ENCODE data around the gene PRR5. TPM values are rescaled to one million over a fixed set of nuclear protein-coding genes. Genes with fewer than 3 reads are reported as not detected.

PRR5 gene
- total RNA-seq, 2 experiments from 2014 or later = 22.1 to 22.6 TPM

GRCh38 chr22:44775862-44776261 is 73.9 kb downstream of the PRR5 start:
- H3K9me3 Mint-ChIP-seq = peaks cover 9% of the 10 kb centered on the region
- CTCF ChIA-PET = interaction anchor here (0.5 kb wide), 1 partner anchor 75 kb away, joined by 5 read pairs; no protein-coding TSS in a partner anchor
- H3K36me3 Mint-ChIP-seq (ENCODE audit: low read depth) = no peaks in the 10 kb centered on the region
- no peak for DNase-seq
- H3K4me3 Mint-ChIP-seq = no peak overlapping the region
- no peak overlapping the region for H3K27ac Mint-ChIP-seq
- H3K4me1 Mint-ChIP-seq = no peaks in the 10 kb centered on the region
- H3K27me3 Mint-ChIP-seq = peaks cover 1% of the 10 kb centered on the region
- POLR2A ChIA-PET = no interaction called here

GRCh38 chr22:44776605-44777363 is 74.8 kb downstream of the PRR5 start:
- POLR2A ChIA-PET = no interaction called here
- H3K4me3 Mint-ChIP-seq = no peak overlapping the region
- H3K27me3 Mint-ChIP-seq = peaks cover under 1% of the 10 kb centered on the region
- no peak overlapping the region for H3K27ac Mint-ChIP-seq
- H3K9me3 Mint-ChIP-seq = peaks cover 7% of the 10 kb centered on the region
- no peaks in the 10 kb centered on the region for H3K4me1 Mint-ChIP-seq
- H3K36me3 Mint-ChIP-seq (ENCODE audit: low read depth) = no peaks in the 10 kb centered on the region
- CTCF ChIA-PET = no interaction called here
- no peak for DNase-seq

GRCh38 chr22:44777364-44777755 is 75.4 kb downstream of the PRR5 start:
- Mint-ChIP-seq H3K9me3 (peaks cover 6% of the 10 kb centered on the region), H3K4me3 (no peak overlapping the region), H3K4me1 (no peaks in the 10 kb centered on the region), H3K27ac (no peak overlapping the region), H3K36me3 (ENCODE audit: low read depth) (no peaks in the 10 kb centered on the region), H3K27me3 (no peaks in the 10 kb centered on the region)
- ChIA-PET POLR2A (no interaction called here), CTCF (no interaction called here)
- no peak for DNase-seq

GRCh38 chr22:44780876-44781449 is 79.0 kb downstream of the PRR5 start:
- Mint-ChIP-seq H3K4me1 (no peaks in the 10 kb centered on the region), H3K9me3 (no peaks in the 10 kb centered on the region), H3K4me3 (no peak overlapping the region), H3K27me3 (peaks cover 2% of the 10 kb centered on the region), H3K27ac (no peak overlapping the region), H3K36me3 (ENCODE audit: low read depth) (no peaks in the 10 kb centered on the region)
- CTCF ChIA-PET = no interaction called here
- POLR2A ChIA-PET = no interaction called here
- DNase-seq = no peak

GRCh38 chr22:44782363-44782963 is 80.5 kb downstream of the PRR5 start:
- POLR2A ChIA-PET = no interaction called here

DNA sequence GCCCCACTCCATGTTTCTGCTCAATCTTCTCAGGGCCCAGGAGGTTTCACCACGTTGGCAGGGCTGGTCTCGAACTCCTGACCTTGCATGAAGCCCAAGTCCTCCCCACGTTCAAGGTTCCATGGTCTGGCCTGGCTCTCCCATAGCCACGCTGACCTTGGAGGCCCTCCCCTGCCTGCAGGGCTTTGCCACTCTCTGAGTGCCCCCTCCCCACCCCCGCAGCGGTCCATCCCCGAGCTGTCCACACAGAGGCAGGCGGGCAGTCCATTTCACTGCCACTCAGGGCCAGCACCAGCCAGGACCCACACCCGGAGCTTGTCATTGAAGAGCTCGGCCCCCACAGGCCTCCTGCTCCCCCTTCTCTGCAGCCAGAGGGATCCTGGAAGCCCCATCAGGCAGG is 81.1 kb downstream of the PRR5 start:
- Mint-ChIP-seq H3K4me1 (no peaks in the 10 kb centered on the region), H3K4me3 (no peak overlapping the region), H3K36me3 (ENCODE audit: low read depth) (no peaks in the 10 kb centered on the region), H3K27ac (no peak overlapping the region), H3K9me3 (no peaks in the 10 kb centered on the region), H3K27me3 (peaks cover 2% of the 10 kb centered on the region)
- no peak for DNase-seq
- ChIA-PET POLR2A (no interaction called here), CTCF (no interaction called here)

More at GRCh38 chr22:44782363-44782963, 80.5 kb downstream of the PRR5 start:
- CTCF ChIA-PET = no interaction called here
- no peak for DNase-seq
- Mint-ChIP-seq H3K27ac (no peak overlapping the region), H3K4me1 (no peaks in the 10 kb centered on the region), H3K4me3 (no peak overlapping the region), H3K36me3 (ENCODE audit: low read depth) (no peaks in the 10 kb centered on the region), H3K27me3 (peaks cover 2% of the 10 kb centered on the region), H3K9me3 (no peaks in the 10 kb centered on the region)

DNA sequence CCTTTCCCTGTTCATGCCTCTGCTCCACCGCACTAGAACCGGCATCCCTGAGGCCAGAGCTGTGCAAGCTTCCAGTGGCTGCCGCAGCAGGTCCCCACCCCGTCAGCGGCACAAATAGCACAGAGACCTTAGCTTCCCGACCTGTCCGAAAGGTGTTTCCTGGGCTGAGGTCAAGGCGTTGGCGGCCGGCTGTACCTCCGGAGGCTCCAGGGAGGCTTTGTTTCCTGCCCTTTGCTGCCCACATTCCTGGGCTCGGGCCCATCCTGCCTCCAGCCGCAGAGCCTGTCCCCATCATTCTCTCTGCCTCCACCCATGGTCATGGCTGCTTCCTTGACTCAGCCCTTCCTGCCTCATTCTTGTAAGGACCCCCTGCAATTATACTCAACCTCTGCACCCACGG is 81.6 kb downstream of the PRR5 start:
- CTCF ChIA-PET = no interaction called here
- H3K27ac Mint-ChIP-seq = no peak overlapping the region

DNA sequence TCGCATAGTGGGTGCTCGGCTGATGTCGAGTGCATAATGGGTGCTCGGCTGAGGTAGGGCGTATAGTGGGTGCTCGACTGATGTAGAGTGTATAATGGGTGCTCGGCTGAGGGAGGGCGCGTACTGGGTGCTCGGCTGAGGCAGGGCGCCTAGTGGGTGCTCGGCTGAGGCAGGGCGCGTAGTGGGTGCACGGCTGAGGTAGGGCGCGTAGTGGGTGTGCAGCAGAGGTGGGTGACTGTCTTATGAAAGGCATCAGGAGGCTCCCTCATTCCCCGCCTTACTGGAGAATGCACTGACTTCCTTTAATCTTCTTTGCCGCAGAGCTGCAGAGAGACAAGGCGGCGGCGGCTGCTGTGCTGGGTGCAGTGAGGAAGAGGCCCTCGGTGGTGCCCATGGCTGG is 84.1 kb downstream of the PRR5 start:
- POLR2A ChIA-PET = no interaction called here
- no peaks in the 10 kb centered on the region for H3K36me3 Mint-ChIP-seq (ENCODE audit: low read depth)
- no peaks in the 10 kb centered on the region for H3K9me3 Mint-ChIP-seq
- CTCF ChIA-PET = no interaction called here
- H3K4me3 Mint-ChIP-seq = no peak overlapping the region
- DNase-seq = no peak
- no peak overlapping the region for H3K27ac Mint-ChIP-seq
- H3K4me1 Mint-ChIP-seq = no peaks in the 10 kb centered on the region
- peaks cover 2% of the 10 kb centered on the region for H3K27me3 Mint-ChIP-seq

More for the DNA sequence above, 81.6 kb downstream of the PRR5 start:
- Mint-ChIP-seq H3K4me1 (no peaks in the 10 kb centered on the region), H3K27me3 (peaks cover 2% of the 10 kb centered on the region), H3K9me3 (no peaks in the 10 kb centered on the region), H3K36me3 (ENCODE audit: low read depth) (no peaks in the 10 kb centered on the region), H3K4me3 (no peak overlapping the region)
- POLR2A ChIA-PET = no interaction called here
- no peak for DNase-seq

GRCh38 chr22:44786610-44787009 is 84.6 kb downstream of the PRR5 start:
- no peaks in the 10 kb centered on the region for H3K4me1 Mint-ChIP-seq
- peaks cover 2% of the 10 kb centered on the region for H3K27me3 Mint-ChIP-seq
- H3K27ac Mint-ChIP-seq = no peak overlapping the region
- H3K9me3 Mint-ChIP-seq = no peaks in the 10 kb centered on the region
- no peak for DNase-seq
- CTCF ChIA-PET = no interaction called here
- H3K4me3 Mint-ChIP-seq = no peak overlapping the region
- H3K36me3 Mint-ChIP-seq (ENCODE audit: low read depth) = no peaks in the 10 kb centered on the region
- POLR2A ChIA-PET = no interaction called here

Other genes starting within 250 kb of the PRR5 start
- 1 to 10 TPM; 6.7 to 6.8 TPM for gene RTL6, start 204.0 kb upstream of the PRR5 start, total RNA-seq
- under 1 TPM; 0.70 to 0.78 TPM for gene ARHGAP8, start 50.4 kb downstream of the PRR5 start, total RNA-seq